ENCODE measurements around the gene CRK. TPM values are rescaled to one million over a fixed set of nuclear protein-coding genes. Genes with fewer than 3 reads are reported as not detected.

CRK gene
- 36.0 TPM for total RNA-seq
- long read RNA-seq, transcript CRK-202 (3 exons, 3,675 nt) = minor isoform, 17 of 65 reads
- long read RNA-seq, transcript CRK-201 (3 exons, 3,880 nt) = major isoform, 32 of 65 reads
- long read RNA-seq, partial matches to known transcripts = 0 of 65 reads
- long read RNA-seq, other reads (novel, unspliced or antisense) = 16 of 65 reads

DNA sequence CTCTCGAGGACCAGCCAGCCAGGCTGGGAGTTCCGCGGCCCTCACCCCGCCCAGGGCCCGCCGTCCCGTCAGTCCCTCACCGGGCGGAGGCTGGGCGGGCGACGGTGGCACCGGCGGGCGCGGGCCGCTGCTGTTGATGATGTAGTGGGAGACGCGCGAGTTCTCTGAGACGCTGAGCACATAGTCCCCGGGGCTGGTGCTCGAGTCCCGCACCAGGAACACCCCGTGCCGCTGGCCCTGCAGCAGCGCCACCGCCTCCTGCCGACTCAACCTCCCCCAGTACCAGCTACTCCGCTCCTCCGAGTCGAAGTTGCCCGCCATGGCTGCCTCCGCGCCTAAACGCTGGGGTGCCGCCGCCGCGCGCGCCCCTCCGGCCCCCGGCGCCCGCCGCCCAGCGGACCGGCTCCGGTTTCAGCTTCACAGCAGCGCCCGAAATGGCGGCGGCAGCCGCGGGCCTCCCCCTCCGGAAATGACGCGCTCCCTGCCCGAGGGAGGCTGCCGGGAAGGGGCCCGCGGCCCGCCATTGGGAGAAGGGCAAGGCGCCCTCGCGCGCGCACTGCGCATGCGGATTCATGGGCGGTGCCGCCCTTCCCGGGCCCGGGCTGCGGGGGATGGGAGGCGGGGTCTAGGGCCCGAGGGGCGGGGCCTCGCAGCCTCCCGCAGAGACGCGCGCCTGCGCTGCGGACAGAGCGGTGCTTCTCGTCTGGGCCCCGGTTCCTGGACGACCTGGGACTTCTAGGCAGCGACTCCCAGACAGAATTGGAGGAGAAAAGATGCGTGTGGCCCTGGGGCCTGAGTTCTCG lies at the start of gene CRK:
CRK (minus strand) TSS at position 436 of the 803 bp plus-strand sequence; CDS start at position 321, 115 bp downstream.
- ATAC-seq (ENCODE audit: poor library complexity) (peak; percentile 93), DNase-seq (peak; percentile 98)
- intact Hi-C loops (cut with DNase I) = loop anchor here (2.0 kb wide), 1 partner anchor 59 kb away; no protein-coding TSS in a partner anchor

- no peak for DNase-seq
- intact Hi-C loops (cut with DNase I) = no loop called here
- ATAC-seq (ENCODE audit: poor library complexity) = peak; percentile 55
Observed at GRCh38 chr17:1505586-1505985, 49.6 kb upstream of the CRK start.

DNA sequence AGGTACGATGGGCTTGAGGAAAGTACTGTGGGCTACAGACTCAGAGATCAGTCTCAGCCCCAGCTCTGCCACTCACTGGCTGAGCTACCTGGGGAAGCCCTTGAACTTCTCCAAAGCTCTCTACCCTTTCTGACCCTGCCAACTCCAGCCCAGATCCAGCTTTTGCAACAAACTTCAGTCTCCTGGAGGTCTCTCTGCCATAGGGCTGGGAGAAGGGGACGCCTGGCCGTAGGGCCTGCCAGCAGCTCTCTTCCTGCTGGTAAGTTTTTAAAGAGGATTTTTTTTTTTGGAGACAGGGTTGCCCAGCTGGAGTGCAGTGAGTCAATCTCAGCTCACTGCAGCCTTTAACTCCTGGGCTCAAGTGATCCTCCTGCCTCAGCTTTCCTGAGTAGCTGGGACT lies 48.8 kb upstream of the CRK start:
- intact Hi-C loops (cut with DNase I) = no loop called here
- ATAC-seq (ENCODE audit: poor library complexity) (no peak), DNase-seq (no peak)

DNA sequence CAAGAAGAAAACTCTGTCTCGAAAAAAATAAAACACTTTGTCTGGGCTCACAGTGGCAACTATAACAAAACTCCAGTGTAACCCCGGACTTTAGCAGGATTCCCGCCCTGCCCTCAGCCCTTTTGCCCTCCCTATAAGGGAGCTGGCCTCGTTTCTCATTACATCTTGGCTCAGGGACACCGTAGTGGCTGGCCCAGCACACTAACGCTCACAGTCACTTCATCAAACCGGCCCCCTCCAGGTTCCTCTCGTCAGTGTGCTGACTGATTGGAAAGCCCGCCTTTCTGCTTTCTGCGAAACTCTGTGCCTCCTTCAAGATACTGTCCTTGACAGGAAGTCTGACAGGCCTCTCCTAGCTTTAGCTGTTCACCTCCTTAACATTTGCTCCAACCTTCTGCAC lies 47.7 kb upstream of the CRK start:
- intact Hi-C loops (cut with DNase I) = no loop called here
- ATAC-seq (ENCODE audit: poor library complexity) (peak; percentile 41), DNase-seq (no peak)

GRCh38 chr17:1498869-1499268 lies 42.8 kb upstream of the CRK start:
- intact Hi-C loops (cut with DNase I) = no loop called here
- DNase-seq (no peak), ATAC-seq (ENCODE audit: poor library complexity) (no peak)

- ATAC-seq (ENCODE audit: poor library complexity) (no peak), DNase-seq (no peak)
- intact Hi-C loops (cut with DNase I) = no loop called here
Observed at GRCh38 chr17:1498233-1498632, 42.2 kb upstream of the CRK start.

DNA sequence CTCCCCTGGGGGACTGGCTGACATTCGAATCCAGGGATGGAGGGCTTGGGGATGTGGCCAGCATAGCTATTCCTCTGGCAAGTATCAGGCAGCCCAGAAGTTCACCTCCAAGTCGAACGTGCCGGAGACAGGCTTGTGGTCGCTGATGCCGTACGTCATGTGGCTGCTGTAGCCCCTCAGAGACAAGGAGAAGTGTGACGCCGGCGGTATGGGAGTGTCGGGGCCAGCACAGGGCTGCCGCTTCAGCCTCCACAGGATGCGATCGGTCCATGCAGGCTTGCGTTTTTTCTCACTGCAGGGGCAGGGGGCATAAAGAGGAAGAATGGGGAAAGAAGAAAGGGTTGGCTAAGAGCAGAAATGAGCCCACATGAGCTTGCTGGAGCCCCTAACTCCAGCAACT lies 41.8 kb upstream of the CRK start:
- intact Hi-C loops (cut with DNase I) = no loop called here
- no peak for ATAC-seq (ENCODE audit: poor library complexity)
- DNase-seq = no peak

DNA sequence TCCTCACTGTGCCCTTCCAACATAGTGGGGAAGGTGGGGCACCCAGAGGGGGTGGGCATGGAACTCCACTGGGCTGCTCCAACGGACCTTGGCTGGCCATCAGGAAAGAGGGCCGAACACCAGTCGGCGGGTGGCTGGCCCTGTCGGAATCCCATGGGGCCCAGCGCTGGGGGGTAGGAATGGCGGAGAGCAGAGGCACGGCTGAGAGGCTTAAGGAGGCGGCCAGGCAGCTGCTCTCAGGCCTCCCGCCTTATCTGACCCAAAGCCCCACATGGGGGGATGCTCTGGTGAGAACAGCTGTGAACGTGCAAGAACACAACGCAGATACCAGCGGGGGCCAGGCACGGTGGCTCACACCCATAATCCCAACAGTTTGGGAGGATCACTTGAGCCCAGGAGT lies 40.8 kb upstream of the CRK start:
- DNase-seq (no peak), ATAC-seq (ENCODE audit: poor library complexity) (no peak)
- intact Hi-C loops (cut with DNase I) = no loop called here

- DNase-seq (peak; percentile 81), ATAC-seq (ENCODE audit: poor library complexity) (peak; percentile 67)
- intact Hi-C loops (cut with DNase I) = no loop called here
Observed at GRCh38 chr17:1495265-1495989, 39.4 kb upstream of the CRK start.

- DNase-seq (no peak), ATAC-seq (ENCODE audit: poor library complexity) (no peak)
- intact Hi-C loops (cut with DNase I) = no loop called here
Observed at GRCh38 chr17:1494736-1495253, 38.8 kb upstream of the CRK start.

- intact Hi-C loops (cut with DNase I) = no loop called here
- DNase-seq (no peak), ATAC-seq (ENCODE audit: poor library complexity) (no peak)
Observed at GRCh38 chr17:1494203-1494602, 38.2 kb upstream of the CRK start.

DNA sequence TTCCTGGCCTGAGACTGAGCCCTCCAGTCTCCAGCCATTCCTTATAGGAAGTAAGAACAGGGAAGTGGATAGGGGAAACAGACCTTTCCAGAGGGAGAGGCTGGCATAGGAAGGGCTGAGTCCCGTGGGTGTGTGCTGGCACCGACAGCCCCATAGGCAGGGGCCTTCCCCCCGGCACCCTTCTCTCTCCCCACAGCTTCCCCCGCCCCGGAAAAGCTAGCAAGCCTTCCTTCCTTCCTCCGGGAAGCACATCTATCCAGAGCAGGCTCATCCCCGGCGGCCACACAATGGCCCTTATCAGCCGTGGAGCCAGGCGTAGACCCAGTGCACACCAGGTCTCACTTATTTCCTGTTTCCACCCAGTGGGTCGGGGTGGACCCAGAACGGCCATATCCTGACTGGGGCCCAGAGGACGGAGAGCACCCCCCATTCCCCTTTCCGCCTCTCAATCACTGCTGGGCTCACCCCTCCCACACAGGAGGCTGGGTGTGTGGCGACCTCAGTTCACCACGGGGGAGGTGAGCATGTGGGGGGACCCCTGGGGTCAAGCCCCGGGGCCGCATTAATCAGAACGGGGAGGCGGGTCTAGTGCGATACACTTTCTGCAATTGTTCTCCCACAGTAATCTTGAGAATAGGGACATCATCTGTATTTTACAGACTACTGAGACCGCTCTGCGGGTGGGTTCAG lies 37.4 kb upstream of the CRK start:
- peak; percentile 74 for DNase-seq
- ATAC-seq (ENCODE audit: poor library complexity) = no peak
- intact Hi-C loops (cut with DNase I) = no loop called here

- DNase-seq = peak; percentile 62
- no peak for ATAC-seq (ENCODE audit: poor library complexity)
- intact Hi-C loops (cut with DNase I) = no loop called here
Observed at GRCh38 chr17:1492249-1493206, 36.5 kb upstream of the CRK start, which contains the start of gene MYO1C. TSS of gene MYO1C (minus strand) at chr17:1492686. CDS start at chr17:1492487, 199 bp downstream.

- peak; percentile 85 for DNase-seq
- intact Hi-C loops (cut with DNase I) = no loop called here
- ATAC-seq (ENCODE audit: poor library complexity) = peak; percentile 46
Observed at GRCh38 chr17:1491443-1492248, 35.6 kb upstream of the CRK start.

DNA sequence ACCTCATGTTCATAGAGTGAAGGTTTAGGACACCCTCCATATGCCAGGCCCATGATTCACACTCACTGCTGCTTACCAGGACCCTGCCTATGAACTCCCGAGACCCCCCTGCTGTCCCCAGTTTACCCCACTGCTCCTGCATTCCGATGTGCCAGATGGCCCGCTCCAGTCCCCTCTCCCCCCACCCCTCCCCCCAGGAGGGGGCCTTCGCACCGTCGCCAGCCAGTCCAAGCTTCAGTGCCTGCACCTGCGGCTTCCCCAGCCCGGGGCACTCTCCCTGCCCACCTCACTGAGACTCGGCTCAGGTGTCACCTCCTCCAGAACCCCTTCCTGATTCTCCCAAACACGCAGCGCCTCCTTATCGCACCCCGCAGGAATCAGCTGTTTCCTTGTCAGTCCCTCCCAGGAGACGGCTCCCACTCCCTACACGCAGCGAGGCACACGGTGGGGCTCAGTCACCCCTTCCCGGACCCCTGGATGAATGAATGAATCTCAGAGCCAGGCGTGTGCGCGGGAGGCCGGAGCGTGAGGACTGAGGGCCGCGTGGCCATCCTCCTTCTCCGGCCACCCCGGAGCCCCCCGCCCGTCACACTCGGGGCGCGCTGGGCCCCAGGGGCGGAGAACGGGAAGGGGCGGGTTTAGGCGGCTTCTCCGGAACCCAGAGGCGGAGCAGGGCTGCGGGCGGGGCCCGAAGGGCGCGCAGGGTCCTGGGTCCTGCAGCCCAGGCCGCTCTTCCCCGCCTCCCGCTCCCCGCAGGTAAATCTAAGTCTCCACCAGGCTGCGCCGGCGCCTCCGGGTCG lies 34.8 kb upstream of the CRK start:
- DNase-seq = peak; percentile 89
- intact Hi-C loops (cut with DNase I) = no loop called here
- ATAC-seq (ENCODE audit: poor library complexity) = peak; percentile 29

DNA sequence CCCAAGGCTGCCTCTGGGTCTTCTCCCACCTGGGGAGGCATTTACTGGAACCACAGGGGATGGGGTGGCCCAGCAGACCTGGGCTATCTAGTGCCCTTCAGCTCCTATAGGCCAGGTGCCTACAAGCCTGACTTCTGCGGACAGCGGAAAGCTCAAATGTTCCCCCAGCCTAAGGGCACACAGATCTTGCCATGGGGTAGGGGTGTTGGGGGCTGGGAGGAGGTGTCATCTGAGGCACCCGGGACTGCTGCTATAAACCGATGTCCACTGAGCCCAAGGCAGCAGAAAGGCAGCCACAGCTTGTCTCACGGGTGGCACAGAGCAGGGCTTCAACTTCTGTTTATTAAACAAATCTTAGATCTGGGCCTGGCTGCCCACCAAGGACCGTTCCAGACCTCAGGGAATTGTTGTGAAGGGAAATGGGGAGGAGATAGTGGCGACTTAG lies 32.8 kb upstream of the CRK start:
- intact Hi-C loops (cut with DNase I) = no loop called here
- DNase-seq = no peak
- no peak for ATAC-seq (ENCODE audit: poor library complexity)

All from Right ventricle myocardium superior (tissue), 1 donor.